HG02840 (cell line): ENCODE results near the gene TOP2B.

Experiments used
- ATAC-seq: cut with Tn5 transposase; IDR thresholded peaks from one replicate; pipeline ENCODE4 v1.9.1; 2021; ENCODE audit warnings: mild to moderate bottlenecking, moderate library complexity, moderate number of reproducible peaks; ENCODE audit not compliant: unreplicated experiment, low FRiP score

The TOP2B gene

DNA sequence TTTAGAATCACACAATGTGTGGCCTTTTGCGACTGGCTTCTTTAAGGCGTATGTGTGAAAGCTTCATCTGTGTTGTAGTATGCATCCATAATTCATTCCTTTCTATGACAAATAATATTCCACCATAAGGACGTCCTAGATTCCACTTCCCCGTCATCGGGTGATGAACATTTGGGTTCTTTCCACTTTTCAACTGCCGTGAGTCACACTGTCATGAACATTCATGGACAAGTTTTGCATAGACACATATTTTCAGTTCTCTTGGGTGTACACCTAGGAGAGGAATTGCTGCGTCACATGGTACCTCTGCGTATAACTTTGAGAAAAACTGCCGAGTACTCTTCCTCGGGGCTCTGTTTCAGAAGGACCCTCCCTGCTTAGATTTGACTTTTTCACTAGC, 97.3 kb downstream of the TOP2B start:
- no peak for ATAC-seq

DNA sequence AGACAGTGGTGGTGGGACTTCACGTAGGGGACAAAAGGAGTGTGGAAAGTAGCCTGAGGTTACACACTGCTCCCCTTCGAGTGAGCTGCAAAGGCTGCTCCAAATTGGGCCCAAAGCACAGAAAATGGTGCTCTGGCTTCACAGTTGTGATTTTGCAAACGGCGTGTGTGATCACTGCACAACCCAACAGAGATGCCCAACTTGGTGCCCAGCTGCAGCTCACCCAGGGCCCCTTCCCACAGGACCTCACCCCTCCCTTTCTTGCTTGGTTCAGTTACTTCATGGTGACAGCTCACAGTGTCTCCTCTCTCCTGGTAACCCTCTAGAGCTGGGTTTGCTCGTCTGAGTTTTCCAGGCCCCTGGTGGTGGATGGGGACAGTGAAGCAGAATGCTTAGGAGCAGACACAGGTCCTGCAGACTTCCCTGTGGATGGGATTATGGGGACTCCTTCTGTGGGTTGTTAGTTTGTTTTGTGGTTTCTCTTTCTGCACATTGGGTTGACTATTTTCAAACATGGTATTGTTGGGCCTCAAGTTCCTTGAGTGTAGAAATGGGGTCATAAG, 98.3 kb downstream of the TOP2B start:
- no peak for ATAC-seq

DNA sequence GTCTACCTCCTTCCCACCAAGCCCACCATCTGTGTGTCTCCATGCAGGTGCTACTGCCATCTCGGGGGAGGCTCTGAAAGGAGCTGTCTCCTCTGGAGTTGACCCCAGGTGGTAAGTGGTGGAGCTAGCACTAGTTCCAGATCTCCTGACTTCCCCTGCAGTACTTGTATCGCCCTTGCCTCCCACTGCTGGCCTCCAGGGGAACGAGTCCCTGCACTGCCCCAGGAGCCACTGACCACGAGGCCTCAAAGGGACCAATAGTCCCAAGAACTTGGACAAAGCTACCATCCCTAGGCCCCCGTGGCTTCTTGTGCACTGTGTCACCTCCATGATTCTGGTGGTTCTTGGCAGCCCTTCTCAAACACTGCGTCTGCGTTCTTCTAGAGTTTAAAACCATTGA, 98.9 kb downstream of the TOP2B start:
- ATAC-seq = no peak

DNA sequence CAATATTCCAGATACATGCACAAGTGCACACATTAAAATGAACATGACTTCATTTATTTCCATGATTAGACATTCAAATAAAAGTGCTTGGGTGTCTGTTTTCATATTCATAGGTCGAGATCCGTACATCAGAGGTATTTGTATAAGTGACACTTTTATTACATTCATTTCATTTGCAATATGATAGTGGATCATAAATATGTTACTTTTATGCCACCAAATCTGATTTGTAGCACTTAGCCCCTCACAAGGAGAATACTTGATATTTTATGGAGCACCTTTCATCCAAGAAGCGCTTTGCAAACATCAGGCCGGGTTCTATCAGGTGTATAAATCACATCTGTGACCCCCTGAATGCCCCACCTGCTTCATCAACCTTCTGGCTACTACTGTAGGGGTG, 100.6 kb downstream of the TOP2B start:
- no peak for ATAC-seq

DNA sequence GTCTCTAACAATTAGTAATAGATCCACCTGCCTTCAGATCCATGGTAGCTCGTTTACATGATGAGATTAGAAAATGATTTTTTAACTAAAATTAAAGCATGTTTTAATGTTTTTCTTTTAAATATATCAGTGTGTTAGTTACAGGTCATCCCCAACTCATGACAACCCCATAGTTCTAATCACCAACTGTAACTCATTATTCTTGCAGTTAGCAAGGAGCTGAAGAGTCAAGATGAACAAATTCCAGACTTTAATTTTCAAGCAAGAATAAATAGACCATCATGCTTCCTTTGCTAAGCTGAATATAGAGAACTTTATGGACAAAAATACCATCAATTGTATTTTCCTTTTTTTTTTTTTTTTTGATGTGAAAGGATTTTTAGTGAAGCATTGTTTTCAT, 101.1 kb downstream of the TOP2B start:
- no peak for ATAC-seq

DNA sequence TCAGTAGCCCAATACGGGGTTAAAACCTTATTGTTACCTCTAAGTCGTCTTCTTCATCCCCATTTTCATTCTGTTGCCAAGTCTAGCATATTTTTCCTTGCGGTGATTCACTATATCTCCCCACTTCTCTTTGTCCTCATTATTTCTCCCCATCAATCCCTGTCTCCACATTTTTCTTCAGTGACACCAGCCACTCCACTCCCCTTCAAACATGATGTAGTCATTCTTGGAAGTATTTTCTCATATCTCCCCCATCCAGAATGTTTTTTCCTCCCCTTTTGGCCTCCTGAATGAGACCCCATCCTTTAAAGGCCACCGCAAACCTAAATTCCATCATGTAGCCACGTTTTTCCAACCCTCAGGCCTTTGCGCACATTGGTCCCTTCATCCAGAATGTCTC, 105.9 kb downstream of the TOP2B start:
- ATAC-seq = no peak

DNA sequence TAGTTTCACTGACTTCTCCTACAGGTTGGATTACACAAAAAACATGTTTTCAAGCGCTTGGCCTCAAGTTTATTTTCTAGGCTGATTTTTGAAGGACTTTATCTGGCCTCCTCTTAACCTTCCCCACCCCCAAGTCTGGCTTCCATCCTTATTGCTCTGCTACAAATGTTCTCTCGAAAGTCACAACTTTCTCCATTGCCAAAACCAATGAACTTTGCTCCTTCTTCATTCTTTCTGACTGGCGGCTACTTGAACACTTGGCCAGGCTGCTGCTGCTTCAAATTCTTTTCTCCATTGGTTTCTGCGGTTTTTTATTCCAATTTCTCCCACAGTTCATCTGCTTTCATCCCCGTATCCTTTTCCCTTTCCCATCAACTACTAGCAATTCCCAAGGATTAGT, 106.6 kb downstream of the TOP2B start:
- no peak for ATAC-seq

DNA sequence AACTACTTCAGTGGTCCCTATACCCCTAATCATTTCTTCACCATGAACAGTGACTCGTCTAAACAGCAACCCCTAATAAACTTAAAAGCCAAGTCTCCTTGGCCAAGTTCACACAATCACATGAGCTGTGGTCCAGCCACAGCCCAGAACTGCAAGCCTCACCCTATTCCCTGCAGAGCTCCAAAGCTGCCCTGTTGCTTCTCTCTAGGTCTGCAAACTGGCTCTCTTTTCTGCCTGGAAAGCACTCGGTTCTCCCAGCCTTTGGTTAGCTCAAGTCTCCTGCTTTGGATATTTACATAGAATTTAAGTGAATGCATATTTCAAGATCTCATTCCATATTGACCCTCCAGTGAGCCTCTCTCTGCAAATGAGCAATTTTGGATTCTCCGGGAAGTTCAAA, 107.0 kb downstream of the TOP2B start:
- ATAC-seq = no peak

DNA sequence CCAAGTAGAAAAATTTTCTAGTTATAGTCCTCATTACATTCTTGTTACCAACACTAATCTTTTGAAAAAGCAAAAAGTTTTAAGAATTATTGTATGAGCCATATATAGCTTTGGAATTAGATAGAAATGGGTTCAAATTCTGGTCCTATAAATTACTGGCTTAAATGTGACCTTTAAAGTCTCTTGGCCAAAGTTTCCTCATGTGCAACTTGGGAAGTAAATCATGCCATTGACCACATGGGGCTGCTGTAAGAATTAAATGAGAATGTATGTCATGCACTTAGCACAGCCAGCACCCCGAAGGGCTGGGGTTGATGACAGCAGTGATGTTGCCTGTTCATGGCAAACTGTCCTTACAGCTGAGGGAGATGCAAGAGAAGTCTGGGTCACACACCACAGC, 108.3 kb downstream of the TOP2B start:
- no peak for ATAC-seq

DNA sequence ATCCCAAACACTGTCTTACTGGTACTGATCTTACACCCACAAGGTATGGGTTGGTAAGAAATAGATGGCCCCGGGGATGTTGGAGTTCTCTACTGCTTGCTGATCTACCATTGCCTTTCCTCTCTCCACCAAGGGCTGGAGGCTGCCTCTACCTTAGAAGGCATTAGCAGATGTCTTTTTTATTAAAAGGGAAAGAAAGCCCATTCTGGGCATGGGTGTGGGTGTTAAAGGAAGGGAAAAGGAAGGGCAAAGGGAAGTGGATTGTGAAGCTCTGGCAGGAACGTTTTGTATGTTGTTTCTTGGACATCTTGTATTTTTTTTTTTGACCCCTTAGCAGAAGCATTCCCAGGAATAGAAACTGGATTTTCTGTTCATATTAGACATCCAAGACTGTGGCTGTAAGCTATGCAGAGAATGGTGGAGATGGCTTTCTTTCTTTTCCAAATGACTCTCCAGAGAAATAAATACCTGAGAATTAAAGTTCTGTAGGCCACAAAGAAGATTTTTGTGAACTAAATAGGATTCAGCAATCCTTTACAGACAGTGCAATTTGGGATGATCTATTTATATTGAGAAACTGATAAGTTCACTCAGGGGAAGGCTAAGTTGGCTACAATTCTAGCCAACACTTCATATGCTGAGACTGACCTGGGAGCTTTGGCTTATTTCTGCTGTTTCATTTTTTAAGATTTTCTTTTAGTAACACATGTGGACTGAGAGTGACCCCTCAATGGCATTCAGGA, 108.8 kb downstream of the TOP2B start:
- ATAC-seq = no peak

DNA sequence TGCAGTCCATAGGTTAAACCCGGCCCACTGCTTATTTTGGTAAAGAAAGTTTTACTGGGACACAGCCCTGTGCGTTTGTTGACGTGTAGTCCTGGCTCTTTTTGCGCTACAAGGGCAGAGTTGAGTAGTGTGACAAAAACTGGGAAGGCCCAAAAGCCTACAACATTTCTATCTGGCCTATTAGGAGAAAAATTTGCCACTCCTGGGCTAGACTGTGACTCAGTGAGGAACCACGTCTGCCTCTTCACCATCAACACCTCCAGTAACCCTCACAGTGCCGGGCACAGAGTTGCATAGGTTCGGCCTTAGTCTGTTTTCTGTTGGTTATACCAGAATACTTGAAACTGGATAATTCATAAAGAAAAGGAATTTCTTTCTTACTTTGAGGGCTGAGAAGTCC, 110.3 kb downstream of the TOP2B start:
- ATAC-seq = no peak

DNA sequence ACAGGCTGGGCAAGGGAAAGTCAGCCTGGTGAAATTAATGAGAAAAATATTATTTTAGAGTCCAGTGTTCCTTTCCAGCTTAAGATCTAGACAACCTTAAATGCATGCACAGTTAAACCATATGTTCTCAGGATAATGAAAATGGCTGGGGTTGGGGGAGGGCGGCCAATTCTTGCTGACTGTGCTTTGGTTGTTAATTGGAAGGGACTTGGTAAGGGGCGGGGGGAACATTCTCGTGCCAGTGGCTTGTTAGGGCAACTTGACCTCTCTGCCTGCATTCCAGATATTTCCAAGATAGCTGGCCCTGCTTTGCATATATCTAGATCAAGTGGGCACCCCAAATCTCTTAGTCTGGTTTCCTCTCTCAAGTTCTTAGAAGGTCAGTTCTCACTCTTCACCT, 112.5 kb downstream of the TOP2B start:
- ATAC-seq = no peak

DNA sequence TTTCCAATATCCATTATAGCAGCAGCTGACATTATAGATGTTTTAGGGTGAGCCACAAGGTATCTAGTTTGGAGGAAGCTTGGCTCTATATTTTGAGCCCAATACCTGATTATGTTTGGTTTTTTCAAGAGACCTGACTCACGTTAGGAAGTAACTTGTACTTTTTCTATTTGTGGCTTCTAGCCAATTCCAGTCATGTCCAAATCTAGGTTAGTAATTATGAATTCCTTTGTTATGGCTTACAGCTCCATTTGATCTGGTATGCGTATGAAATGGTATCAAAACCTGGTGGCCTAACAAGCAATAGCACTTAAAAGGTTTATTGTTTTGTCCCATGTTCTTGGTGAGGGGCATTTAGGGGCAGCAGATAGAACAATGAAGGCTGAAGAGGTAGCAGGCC, 115.9 kb downstream of the TOP2B start:
- ATAC-seq = no peak

DNA sequence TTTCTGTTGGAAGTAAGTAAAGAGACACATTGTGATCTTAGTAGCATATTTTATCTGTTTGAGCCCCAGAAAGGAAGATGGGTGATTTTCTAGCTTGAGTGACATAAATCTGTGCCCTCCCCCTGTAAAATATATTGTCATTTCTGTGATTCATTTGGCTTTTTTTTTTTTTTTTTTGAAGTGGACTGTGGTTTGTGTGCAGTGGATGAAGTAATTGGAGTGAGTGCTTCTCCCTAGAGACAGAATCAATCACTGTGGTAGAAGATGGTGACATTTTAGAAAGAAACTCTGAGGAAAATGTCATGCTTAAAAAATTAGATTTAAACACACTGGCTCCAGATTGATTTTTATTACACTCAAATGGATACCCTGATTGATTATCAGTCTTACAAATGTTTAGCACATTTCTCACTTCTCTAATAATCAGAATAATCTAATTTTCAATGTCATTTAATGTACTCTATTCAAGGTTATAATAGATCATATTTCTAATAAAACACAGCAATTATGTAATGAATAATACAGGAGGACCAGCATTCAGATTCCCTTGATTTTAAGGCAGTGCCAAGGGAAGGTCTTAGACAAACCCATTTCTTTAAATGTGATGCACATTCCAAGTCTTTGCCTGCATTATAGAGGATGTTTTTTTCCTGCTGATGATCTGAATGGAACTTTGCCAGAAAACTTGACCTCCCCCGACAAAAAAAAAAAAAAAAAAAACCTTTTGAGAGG, 116.6 kb downstream of the TOP2B start:
- ATAC-seq = no peak
